Measurements from ENCODE around the gene SH3BP5.

DNA sequence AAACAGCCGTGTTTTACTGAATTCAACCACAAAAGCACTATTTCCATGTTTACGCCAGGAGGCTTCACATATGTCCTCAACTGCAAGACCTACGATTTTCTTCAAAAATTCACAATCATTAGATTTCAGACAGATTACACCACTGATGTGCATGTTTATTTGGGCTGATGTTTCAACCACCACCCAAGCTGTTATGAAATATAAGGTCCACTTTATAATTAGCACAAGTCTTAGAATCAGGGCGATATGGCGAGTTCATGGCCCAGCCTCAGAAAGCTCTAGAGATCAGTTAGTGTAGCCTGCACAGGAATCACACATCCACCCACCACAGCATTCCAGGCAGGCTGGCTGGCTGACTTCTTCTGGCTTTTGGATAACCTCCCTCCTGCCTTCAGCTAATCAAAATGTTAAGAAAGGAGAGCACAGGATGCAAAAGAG lies 15.4 kb downstream of the SH3BP5 start:
- TF ChIP-seq, protein P1, sequence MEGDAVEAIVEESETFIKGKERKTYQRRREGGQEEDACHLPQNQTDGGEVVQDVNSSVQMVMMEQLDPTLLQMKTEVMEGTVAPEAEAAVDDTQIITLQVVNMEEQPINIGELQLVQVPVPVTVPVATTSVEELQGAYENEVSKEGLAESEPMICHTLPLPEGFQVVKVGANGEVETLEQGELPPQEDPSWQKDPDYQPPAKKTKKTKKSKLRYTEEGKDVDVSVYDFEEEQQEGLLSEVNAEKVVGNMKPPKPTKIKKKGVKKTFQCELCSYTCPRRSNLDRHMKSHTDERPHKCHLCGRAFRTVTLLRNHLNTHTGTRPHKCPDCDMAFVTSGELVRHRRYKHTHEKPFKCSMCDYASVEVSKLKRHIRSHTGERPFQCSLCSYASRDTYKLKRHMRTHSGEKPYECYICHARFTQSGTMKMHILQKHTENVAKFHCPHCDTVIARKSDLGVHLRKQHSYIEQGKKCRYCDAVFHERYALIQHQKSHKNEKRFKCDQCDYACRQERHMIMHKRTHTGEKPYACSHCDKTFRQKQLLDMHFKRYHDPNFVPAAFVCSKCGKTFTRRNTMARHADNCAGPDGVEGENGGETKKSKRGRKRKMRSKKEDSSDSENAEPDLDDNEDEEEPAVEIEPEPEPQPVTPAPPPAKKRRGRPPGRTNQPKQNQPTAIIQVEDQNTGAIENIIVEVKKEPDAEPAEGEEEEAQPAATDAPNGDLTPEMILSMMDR (IDR thresholded peaks at IDR 0.05; ENCODE audit: poor library complexity) = no peak
- TF ChIP-seq EZH2 (IDR thresholded peaks at IDR 0.05; ENCODE audit: borderline replicate concordance) = no peak

Measured in hepatocyte (in vitro differentiated cells).